OCI-LY3 (cell line): Measurements from ENCODE around the gene INPP5A.

Experiments used
- EZH2phosphoT487 ChIP-seq: fragments of 200-600 bp; shearing (Covaris generic); IDR thresholded peaks from 2 replicates; pipeline ENCODE4 v1.6.1; 2018; ENCODE audit warnings: antibody characterized with exemption, mixed run types, low read depth
- TF ChIP-seq, protein P1 (sequence below): fragments of 200-600, 300-600 bp; sonication (generic); IDR thresholded peaks from 2 replicates; pipeline ENCODE4 v1.5.1; 2014; ENCODE audit warnings: antibody characterized with exemption, low read length, low read depth

DNA sequence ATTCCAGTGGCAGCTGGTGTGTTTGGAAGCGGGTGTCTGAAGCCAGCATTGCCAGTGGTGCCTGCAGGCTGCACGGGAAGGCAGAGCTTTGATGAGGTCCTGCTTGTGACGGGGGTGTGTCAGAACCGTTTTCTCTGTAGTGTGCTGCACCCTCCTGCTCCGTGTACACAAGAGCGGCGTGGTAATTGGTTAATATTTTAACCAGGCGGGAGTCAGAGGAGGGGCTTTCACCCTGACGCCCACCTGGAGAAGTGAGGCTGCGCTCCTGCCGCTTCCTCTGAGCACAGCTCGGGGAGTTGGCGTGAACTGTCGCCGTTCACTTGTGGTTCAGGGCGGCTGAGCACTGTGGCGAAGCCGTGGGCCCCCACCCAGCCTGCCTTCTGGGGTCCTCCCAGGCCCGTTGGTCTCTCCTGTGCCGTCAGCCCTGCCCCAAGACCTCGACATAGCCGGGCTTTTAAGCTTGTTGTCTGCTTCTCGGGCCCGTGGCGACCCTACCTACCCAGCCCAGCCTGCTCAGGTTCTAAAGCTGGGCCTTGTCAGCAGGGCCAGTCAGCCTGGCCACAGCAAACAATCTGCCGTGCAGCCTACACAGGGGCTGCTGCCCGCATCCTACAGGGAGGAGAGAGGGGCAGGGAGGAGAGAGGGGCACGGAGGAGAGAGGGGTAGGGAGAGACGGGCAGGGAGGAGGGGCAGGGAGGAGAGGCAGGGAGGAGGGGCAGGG, 236.8 kb downstream of the INPP5A start:
- TF ChIP-seq, protein P1, sequence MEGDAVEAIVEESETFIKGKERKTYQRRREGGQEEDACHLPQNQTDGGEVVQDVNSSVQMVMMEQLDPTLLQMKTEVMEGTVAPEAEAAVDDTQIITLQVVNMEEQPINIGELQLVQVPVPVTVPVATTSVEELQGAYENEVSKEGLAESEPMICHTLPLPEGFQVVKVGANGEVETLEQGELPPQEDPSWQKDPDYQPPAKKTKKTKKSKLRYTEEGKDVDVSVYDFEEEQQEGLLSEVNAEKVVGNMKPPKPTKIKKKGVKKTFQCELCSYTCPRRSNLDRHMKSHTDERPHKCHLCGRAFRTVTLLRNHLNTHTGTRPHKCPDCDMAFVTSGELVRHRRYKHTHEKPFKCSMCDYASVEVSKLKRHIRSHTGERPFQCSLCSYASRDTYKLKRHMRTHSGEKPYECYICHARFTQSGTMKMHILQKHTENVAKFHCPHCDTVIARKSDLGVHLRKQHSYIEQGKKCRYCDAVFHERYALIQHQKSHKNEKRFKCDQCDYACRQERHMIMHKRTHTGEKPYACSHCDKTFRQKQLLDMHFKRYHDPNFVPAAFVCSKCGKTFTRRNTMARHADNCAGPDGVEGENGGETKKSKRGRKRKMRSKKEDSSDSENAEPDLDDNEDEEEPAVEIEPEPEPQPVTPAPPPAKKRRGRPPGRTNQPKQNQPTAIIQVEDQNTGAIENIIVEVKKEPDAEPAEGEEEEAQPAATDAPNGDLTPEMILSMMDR, result no peak
- no peak for TF ChIP-seq EZH2phosphoT487
